Measurements from ENCODE around the gene AQP12A. TPM values are rescaled to one million over a fixed set of nuclear protein-coding genes. Genes with fewer than 3 reads are reported as not detected.

The AQP12A gene
- total RNA-seq, 2 donors from 2014 or later = 29.6 to 130 TPM

- intact Hi-C loops (cut with DNase I) = no loop called here
- 60 to 80% methylated on average over 7 to 15 of the region's 15 CpGs for WGBS, 2 donors
Measured at GRCh38 chr2:240643811-240644150, 47.9 kb upstream of the AQP12A start.

GRCh38 chr2:240644171-240644651 is 47.5 kb upstream of the AQP12A start:
- WGBS, 2 donors = 53 to 56% methylated on average over 8 to 14 of the region's 14 CpGs
- no peak for ATAC-seq

More at GRCh38 chr2:240643811-240644150, 47.9 kb upstream of the AQP12A start:
- Histone ChIP-seq H3K9me3 (no peaks in the 10 kb centered on the region), H3K4me3 (no peak overlapping the region), H3K27me3 (peaks cover 0 to 3% of the 10 kb centered on the region in 2 donors), H3K4me1 (no peaks in the 10 kb centered on the region), H3K27ac (no peak overlapping the region), H3K36me3 (replicated peaks in 1 of 2; ENCODE audit: insufficient read depth in 1 of 2, low read depth in 2 of 2) (no peaks in the 10 kb centered on the region)
- ATAC-seq = no peak
- TF ChIP-seq POLR2A (IDR thresholded peaks at IDR 0.05) (no peak), CTCF (IDR thresholded peaks at IDR 0.05) (no peak)
- no peak for DNase-seq

GRCh38 chr2:240644859-240645301 is 46.8 kb upstream of the AQP12A start:
- Histone ChIP-seq H3K27ac (no peak overlapping the region), H3K36me3 (replicated peaks in 1 of 2; ENCODE audit: insufficient read depth in 1 of 2, low read depth in 2 of 2) (no peaks in the 10 kb centered on the region), H3K9me3 (no peaks in the 10 kb centered on the region), H3K27me3 (peaks cover 0 to 6% of the 10 kb centered on the region in 2 donors), H3K4me3 (no peak overlapping the region), H3K4me1 (no peaks in the 10 kb centered on the region)
- TF ChIP-seq POLR2A (IDR thresholded peaks at IDR 0.05) (no peak), CTCF (IDR thresholded peaks at IDR 0.05) (no peak)
- 44 to 52% methylated on average over 6 to 8 of the region's 8 CpGs for WGBS, 2 donors
- DNase-seq = no peak
- no peak for ATAC-seq
- intact Hi-C loops (cut with DNase I) = no loop called here

More at GRCh38 chr2:240644171-240644651, 47.5 kb upstream of the AQP12A start:
- Histone ChIP-seq H3K27me3 (peaks cover 0 to 3% of the 10 kb centered on the region in 2 donors), H3K27ac (no peak overlapping the region), H3K36me3 (replicated peaks in 1 of 2; ENCODE audit: insufficient read depth in 1 of 2, low read depth in 2 of 2) (no peaks in the 10 kb centered on the region), H3K4me1 (no peaks in the 10 kb centered on the region), H3K4me3 (no peak overlapping the region), H3K9me3 (no peaks in the 10 kb centered on the region)
- no peak for DNase-seq
- intact Hi-C loops (cut with DNase I) = no loop called here
- TF ChIP-seq POLR2A (IDR thresholded peaks at IDR 0.05) (no peak), CTCF (IDR thresholded peaks at IDR 0.05) (no peak)

- Histone ChIP-seq H3K36me3 (replicated peaks in 1 of 2; ENCODE audit: insufficient read depth in 1 of 2, low read depth in 2 of 2) (no peaks in the 10 kb centered on the region), H3K9me3 (no peaks in the 10 kb centered on the region), H3K27me3 (peaks cover 0 to 6% of the 10 kb centered on the region in 2 donors), H3K27ac (no peak overlapping the region), H3K4me1 (no peaks in the 10 kb centered on the region), H3K4me3 (no peak overlapping the region)
- intact Hi-C loops (cut with DNase I) = no loop called here
- 81 to 90% methylated on average over 2 to 10 of the region's 10 CpGs for WGBS, 2 donors
- no peak for TF ChIP-seq POLR2A (IDR thresholded peaks at IDR 0.05)
- TF ChIP-seq CTCF (IDR thresholded peaks at IDR 0.05) = no peak
- DNase-seq = no peak
- no peak for ATAC-seq
Measured at GRCh38 chr2:240645346-240645745, 46.3 kb upstream of the AQP12A start.

- Histone ChIP-seq H3K27ac (no peak overlapping the region), H3K4me3 (no peak overlapping the region), H3K9me3 (no peaks in the 10 kb centered on the region), H3K36me3 (replicated peaks in 1 of 2; ENCODE audit: insufficient read depth in 1 of 2, low read depth in 2 of 2) (no peaks in the 10 kb centered on the region), H3K4me1 (no peaks in the 10 kb centered on the region), H3K27me3 (peaks cover 0 to 6% of the 10 kb centered on the region in 2 donors)
- TF ChIP-seq CTCF (IDR thresholded peaks at IDR 0.05) = no peak
- no peak for TF ChIP-seq POLR2A (IDR thresholded peaks at IDR 0.05)
- 79 to 86% methylated on average over 9 to 10 of the region's 10 CpGs for WGBS, 2 donors
- DNase-seq (no peak), ATAC-seq (no peak)
- intact Hi-C loops (cut with DNase I) = no loop called here
Measured at GRCh38 chr2:240645801-240646175, 45.9 kb upstream of the AQP12A start.

All from body of pancreas (tissue), 4 donors.